Activated CD8-positive, alpha-beta memory T cell treated with anti-CD3 and anti-CD28 coated beads for 24 hours (primary cell): ENCODE results near the gene MOCS1.

Source experiments
- DNase-seq: peaks from one replicate; pipeline ENCODE4 v3.0.0-alpha.2; 2020

Gene MOCS1

GRCh38 chr6:39922821-39923220, 11.4 kb downstream of the MOCS1 start:
- DNase-seq, result no peak

- no peak for DNase-seq
Measured at GRCh38 chr6:39920157-39920556, 14.1 kb downstream of the MOCS1 start.

- DNase-seq, result no peak
Measured at GRCh38 chr6:39918831-39919230, 15.4 kb downstream of the MOCS1 start.

- DNase-seq, result no peak
Measured at GRCh38 chr6:39917981-39918380, 16.3 kb downstream of the MOCS1 start.

- no peak for DNase-seq
Measured at GRCh38 chr6:39917329-39917728, 16.9 kb downstream of the MOCS1 start.

DNA sequence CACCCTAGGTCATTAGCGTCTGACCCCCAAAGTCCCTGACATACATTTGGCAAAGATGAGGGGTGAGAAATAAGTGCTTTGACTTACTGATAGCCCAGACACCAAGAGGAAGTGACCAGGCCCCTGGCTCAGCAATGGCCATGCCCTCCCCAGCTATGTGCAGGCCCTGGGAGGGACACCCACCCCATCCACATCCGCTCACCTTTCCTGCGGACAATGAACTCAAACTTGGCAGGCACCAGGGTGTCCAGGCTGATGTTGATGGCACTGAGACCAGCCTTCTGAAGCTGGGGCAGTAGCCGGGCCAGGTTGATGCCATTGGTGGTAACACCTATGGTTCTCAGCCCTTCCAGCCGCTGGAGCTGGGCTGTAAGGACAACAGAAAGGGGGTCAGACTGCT, 18.4 kb downstream of the MOCS1 start:
- DNase-seq, result no peak

GRCh38 chr6:39914239-39914638, 20.0 kb downstream of the MOCS1 start:
- no peak for DNase-seq

DNA sequence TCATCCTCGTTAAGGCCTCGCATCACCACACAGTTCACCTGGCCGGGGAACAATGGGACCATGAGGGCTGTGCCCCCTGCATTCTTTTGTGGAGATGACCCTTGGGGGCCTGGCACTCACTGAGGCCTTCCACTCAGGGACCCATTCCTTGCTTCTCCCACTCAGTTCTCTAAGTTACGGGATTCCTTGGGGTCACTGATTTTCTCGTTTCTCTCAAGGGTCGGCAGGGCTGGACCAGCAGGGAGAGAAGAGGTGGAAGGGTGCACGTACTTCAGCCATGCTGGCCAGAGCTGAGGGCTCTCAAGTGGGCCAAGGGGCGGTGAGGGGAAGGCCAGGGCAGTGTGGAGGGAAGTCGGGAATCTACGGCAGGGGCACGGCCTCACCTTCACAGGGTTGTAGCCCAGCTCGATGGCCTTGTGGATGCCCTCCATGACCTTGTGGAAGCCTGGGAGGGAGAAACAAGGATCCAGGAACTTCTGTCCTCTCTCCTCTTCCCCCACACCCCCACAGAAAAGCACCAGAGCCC, 20.8 kb downstream of the MOCS1 start:
- no peak for DNase-seq

GRCh38 chr6:39912446-39912845, 21.8 kb downstream of the MOCS1 start:
- no peak for DNase-seq

DNA sequence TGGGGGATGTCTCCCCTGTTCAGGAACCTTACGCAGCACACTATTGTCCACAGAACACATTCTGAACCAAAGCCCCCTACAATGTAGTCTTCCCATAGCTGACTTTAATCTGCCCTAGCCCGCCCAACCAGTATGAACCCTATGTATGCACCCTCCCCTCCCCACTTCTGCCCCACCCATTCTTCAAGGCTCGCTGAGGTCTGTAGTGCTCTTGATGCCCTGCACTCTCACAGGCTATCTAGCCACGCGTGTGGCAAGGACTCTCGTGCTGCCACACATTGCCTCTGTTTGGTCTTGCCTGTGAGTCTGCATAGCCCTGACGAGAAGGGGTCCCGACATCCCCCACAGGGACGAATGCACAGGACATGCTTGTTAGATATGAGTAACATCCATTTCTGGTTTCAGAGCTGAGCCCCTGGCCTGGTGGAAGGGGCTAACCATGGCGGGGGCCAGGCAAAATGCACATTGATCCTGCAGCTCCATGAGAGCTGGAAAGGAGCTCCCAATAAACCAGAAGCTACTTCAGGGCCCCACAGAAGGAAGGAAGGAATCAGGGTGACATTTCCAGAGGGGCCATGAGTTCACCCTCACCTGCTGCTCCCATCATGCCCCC, 22.6 kb downstream of the MOCS1 start:
- DNase-seq, result no peak

DNA sequence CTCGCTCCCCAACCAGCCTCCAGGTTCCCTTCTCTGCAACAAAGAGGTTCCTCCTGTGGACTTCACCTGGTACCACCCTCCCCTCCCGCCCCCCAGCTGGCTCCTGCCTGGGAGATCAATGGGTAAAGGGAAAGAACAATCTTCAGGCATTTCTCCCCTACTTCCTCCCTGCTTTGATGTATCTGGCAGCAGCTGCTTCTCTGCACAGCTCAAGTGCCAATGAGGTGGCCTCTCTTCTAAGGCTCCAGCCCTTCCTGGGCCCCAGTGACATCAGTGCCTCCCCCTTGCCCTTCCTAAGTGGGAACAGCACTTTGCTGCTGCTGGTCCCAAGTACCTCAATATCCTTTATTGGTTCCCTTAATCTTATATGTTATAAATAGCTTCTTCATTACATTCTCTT, 23.5 kb downstream of the MOCS1 start:
- no peak for DNase-seq

GRCh38 chr6:39910164-39910563, 24.1 kb downstream of the MOCS1 start:
- no peak for DNase-seq

GRCh38 chr6:39909701-39910100, 24.6 kb downstream of the MOCS1 start:
- no peak for DNase-seq

DNA sequence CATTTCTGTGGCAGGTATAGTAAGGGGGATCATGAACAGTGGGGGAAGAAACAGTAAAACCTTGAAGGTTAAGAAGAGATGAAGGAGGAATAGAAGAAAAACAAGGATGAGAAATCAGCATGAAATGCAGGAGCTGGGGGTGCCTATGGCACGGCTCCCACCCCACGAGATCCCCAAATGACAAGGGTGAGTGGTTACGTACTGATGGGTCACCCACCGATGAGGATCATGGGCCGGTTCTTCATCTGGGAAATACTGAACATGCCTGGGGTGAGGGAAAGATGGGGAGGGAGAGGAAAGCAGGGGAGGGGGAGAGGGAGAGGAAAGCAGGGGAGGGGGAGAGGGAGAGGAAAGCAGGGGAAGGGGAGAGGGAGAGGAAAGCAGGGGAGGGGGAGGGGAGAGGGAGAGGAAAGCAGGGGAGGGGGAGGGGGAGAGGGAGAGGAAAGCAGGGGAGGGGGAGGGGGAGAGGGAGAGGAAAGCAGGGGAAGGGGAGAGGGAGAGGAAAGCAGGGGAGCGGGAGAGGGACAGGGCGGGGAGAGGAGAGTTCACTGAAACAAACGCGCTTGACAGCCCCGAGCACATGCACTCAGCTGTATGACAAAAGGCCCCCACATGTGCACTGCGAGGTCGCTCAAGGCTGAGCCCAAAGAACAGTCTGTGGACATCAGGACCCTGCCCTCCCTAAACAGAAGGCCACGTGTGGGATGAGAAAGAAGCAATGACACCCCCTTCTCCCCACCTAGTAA, 25.3 kb downstream of the MOCS1 start:
- DNase-seq, result no peak

GRCh38 chr6:39907871-39908575, 26.2 kb downstream of the MOCS1 start:
- no peak for DNase-seq

- no peak for DNase-seq
Measured at GRCh38 chr6:39906318-39906761, 27.9 kb downstream of the MOCS1 start.

DNA sequence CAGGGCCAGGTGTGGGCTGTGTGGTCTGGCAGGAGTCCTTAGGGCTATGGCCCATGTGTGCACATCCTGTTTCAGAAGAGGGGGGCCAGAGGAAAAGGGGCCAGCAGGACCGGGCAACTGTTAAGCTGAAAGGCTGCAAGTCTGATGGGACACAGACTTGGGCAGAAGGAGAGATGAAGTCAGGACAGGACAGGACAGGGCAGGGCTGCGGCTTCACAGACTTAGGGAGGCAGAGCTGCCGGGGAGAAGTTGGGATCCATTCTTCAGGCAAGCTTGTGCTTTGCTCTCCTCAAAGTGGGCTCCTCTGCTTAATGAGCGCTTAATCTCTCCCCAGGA, 28.7 kb downstream of the MOCS1 start:
- no peak for DNase-seq

- DNase-seq, result no peak
Measured at GRCh38 chr6:39904946-39905639, 29.2 kb downstream of the MOCS1 start.

- DNase-seq, result no peak
Measured at GRCh38 chr6:39903656-39904055, 30.6 kb downstream of the MOCS1 start.

DNA sequence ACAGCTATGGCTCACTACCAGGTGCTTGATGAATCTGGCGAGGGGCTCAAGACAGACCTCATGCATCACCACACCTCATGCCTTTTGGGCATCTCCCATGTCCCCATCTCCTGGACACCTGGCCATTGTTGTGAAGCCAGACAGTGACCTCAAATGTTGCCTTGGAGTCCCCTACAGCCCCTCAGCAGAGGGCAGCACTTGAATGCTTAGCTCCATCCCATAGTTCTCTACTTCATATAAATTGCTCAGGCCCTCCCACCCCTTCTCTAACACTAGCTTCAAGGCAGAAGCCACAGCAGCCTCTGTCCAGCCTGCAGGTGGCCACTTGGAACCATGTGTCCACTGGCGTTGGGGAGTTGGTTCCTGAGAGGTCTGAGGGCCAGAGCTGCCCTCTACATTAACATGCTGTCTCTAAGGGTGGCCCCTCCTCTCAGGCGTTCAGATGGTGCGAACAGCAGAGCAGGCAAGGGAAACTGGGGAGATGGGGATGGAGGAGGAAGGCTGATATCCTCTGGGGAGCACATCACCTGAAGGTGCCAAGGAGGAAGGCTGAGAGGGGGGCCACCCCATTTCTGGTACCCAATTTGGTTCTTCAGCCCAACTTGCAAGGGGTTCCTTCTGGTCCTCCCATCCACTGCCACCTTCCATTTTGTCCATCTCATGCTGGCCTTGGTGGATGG, 31.3 kb downstream of the MOCS1 start:
- no peak for DNase-seq

DNA sequence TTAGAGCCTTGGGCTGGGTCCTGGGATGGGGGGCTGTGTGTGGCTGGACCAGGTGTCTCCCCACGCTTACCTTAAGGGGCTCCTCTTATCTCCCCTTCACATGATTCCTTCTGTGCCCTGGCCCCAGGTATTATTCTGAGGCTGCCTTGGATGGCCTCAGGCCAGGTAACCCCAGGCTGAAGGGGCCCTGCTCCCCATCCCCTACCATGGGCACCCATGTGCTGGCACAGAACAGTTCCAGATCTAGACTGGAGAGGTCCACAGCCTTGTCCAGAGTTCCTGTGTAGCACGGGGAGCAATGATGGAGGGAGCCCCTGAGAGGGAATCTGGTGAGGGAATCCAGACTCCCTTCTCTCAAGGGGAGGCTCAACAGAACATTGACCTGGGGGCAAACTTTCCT, 32.1 kb downstream of the MOCS1 start:
- DNase-seq, result no peak

GRCh38 chr6:39901670-39902069, 32.6 kb downstream of the MOCS1 start:
- DNase-seq, result no peak

- no peak for DNase-seq
Measured at GRCh38 chr6:39901116-39901655, 33.1 kb downstream of the MOCS1 start.
